RPMI8226 (cell line): ENCODE results near the gene SUFU.

Experiments
- DNase-seq: peaks from one replicate; pipeline ENCODE4 v3.0.0-alpha.2; 2015

Gene SUFU

DNA sequence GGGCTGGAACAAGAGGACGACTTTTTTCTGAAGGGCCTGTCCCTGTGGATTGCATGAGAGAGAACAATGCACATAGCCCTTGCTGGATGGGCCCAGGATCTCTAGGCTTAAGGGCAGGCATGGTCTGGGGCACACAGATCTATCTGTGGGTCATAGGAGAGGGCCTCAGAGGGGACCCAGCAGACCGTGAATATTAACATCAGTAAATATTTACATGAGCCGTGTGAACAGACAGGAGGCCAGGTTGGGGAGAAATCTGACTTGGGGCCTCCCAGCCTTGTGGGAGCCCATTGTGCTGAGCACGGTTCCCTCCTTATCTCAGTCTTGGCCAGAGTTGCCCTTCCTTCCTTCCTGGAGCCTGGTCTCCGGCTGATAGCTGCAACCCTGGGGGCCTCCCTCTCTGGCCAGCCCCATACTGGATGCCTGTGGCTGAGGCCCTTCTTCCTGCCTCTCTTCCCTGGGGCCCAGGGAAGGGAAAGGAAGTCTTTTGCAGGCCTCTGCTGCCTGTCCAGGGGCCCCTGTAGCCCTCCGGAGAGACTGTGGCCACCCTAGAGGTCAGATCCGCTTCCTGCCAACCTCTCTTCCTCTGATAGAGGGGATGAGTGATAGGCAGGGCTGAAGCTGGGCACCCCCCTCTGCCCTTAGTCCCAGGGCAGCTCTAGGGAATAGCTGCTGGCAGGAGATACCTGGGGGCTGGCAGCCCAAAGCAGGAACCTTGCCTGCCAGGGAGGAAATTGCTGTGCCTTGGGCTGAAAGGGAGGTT is 96.0 kb downstream of the SUFU start:
- no peak for DNase-seq

DNA sequence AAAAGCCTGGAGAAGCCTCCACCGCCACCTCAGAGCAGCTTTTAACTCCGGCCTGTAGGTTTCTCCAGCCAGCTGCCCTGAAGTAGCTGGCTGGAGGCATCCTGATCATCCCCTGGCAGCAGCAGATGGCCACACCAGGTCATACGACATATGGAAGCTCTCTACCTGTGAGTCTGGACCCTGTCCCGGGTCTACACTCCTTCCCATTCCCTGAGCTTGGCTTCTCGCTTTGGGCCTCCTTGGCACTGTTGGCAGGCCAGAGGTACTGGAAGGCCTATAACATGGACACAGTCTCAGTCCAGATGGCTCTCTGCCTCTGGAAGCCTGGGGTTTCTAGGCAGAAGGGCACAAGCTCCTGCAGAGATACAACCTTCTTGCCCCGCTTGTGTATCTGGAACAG is 97.0 kb downstream of the SUFU start:
- no peak for DNase-seq

DNA sequence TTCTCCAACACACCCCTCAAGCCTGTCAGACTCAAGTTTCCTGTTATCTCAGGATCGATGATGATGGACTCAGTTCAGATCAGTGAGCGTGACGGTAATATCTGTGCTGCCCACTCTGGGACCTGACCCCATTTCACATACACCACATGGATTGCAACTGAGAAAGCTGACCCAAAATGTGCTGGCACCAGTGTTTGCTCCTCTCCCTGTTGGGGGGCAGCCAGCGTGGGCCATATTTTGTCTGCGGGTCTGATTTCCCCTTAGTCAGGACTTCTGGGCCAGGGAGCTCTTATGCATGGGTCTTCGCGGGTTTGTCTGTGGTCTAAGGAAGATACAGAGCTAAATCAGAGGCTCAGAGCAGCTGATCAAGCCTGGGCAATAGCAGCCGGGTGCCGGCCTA is 97.9 kb downstream of the SUFU start:
- no peak for DNase-seq

DNA sequence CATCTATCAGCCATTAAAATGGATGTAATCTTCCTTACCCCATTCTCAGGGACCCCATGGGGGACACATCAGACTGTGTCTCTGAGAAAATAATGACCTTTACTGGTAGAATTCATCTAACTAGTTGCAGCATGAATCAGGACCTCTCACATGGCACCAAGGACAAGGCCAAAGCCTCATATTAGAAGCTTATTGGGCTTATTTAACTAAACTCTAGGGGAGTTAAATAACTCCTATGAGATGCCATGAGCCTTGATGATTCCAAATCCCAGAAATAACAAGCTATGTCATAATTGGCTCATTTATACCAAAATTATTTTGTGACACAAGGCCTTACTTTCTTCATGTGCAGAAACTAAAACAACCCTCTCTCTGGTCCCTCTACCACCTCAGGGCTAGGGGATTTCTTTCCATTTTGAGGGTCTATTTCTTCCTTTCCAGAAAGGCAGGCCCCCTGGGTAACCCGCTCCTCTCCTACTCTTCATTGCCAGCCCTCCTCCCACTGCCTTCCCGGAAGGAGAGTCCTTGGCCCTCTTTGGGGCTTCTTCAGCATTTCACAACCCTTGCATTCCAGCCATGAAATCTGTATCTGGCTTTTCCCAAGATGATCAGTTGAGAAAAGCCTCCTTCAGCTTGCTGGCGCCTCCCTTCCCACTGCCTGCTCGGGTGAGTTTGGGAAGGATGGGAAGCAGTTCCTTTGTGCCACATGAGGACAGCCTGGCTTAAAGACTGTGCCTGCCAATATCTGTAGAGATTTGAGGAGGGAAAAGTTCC is 98.7 kb downstream of the SUFU start:
- no peak for DNase-seq

DNA sequence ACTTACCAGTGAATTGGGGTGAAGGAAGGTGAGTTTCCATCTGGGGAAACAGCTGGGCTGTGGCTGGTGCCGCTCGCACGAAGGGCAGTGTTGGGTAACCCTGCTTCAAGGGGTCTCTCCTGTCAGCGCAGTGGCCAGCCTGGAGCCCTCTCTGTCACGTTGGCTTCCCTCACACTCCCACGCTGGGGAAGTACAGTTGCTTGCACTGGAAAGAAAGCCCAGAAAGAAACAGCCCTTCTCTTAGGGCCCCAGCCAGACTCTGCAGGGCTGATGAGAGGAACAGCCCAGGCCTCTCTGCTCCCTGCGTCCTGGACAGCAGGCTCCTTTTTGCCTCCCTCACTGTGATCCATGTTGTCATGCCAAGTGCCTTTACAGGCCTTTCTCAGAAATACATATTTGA is 100.2 kb downstream of the SUFU start:
- DNase-seq: no peak

DNA sequence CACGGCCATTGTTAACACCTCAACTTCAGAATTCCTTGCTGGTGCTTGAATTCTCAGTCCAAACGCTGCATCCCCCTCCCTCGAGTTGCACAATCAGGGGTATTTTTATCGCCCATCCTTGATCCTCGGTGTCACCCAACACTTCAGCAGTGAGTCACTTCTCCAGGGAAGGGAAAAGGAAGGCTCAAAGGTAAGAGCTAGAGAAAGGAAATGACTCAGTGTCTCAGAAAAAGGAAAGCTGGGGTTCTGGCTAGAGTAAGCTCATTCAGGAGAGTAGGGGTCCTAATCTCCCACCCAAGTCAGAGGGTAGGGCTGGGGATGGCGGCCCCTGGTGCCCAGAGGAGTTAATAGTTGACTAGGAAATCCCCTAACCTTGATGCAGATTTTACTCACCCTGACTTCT is 100.7 kb downstream of the SUFU start:
- no peak for DNase-seq

DNA sequence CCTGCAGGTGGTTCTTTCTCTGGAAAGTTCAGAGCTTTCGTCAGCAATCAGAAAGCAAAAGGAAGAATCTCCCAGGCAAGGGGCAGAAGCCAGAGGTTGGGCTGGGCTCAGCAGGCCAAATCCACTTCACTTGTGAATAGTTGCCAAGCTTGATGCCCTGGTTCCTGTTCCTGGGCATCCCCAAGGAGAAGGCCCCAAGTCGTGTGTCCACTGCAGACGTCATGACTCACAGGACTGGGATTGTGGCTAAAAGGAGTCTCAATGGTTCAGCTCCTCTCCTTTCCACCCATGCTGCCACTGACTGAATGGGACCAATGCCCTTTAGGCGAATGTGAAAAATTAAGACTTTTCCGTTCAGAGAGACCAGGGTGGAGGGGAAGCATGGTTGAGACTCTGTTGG is 101.9 kb downstream of the SUFU start:
- DNase-seq: no peak

DNA sequence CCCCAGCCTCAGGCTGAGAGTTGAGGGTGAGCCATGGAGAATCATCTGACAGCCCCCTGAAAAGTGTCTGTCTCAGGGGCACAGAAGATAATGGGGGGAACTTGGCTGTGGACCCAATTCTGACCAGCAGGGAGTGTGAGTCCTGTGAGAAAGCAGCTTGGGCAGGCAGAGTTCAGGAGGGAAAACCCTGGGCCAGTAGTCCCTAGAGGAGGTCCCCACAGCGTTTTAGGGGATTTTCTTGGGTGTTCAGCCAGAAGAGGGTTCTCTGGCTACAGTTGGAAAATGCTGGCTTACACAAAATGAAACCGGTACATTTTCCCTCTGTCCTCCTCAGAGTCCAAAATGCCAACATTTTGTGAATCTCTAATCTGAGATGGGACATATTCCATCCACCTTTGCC is 104.7 kb downstream of the SUFU start:
- no peak for DNase-seq

DNA sequence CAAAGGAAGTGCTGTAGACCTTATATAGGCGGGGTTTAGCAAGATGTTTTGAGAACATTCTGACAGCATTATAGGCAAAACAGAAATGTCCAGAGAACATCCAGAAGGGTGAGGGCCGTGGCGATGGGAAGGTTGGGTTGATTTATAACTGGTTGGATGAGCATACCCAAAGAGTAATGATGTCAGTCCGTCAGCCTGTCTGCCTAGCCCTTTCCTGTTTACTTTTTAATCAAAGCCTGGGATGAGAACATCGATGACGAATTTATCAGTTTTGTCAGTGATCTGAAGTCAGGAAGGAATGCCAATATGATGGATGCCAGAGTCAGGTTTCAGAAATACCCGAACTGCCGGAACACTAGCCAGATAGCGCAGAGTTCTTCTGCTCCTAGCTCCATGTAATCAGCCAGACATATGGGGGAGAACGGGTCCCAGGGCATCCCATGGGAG is 106.7 kb downstream of the SUFU start:
- no peak for DNase-seq

DNA sequence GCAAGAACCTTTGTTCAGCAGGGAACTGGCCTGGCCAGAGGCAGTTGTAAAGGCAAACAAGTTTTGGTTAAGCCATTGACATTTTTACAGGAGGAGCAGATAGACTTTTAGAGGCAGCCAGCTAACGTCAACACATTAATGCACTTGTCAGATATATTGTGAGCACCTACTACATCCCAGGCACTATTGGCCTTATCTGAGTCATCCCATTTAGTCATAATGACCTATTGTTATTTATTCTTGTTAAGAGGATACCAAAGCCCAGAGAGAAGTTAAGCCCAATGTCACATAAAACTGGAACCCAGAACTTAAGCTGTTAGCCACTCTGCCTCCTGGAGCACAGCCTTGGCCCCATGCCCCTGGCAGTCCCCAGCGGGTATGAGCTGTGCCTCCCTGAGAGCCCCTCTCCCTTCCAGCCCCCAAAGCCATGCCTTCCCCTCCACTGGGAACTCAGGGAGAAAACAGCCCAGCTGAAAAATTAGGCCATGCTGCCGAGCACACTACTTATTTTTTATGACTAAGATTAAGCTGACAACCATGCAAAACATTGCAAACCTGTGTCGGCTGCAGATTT is 107.8 kb downstream of the SUFU start:
- DNase-seq: no peak

DNA sequence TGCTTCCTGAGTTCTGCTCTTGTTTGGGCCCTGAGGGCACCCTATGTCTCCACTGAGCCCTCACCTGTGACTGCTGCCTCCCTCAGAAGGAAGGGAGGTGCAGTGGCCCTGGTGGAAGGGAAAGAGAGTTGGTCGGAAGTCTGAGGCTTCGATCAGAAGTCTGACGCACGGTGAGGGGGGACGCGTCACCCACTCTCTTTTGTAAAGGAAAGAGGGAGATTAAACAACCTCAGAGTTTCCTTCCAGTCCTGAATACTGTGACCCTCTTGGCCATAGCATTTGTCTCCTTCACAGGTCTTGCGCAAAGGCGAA is 109.1 kb downstream of the SUFU start:
- no peak for DNase-seq

DNA sequence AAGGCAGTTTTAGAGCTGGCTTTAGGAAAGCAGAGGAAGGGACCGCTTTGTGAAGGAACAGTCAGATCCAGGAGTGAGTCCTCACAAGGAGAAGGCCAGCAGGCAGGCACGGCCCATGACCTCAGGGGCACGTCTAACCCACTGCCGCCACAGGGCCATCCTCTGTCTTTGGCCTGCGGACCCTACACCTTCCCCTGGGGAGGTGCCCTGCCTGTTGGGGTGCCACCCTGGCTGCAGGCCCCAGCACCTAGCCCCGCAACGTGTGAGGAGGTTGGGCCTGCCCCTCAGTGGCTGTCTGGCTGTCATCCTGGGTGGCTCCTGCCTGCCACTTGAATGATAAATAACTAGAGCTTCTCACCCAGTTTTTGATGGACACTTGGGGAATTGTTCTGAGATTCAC is 109.5 kb downstream of the SUFU start:
- DNase-seq: no peak

DNA sequence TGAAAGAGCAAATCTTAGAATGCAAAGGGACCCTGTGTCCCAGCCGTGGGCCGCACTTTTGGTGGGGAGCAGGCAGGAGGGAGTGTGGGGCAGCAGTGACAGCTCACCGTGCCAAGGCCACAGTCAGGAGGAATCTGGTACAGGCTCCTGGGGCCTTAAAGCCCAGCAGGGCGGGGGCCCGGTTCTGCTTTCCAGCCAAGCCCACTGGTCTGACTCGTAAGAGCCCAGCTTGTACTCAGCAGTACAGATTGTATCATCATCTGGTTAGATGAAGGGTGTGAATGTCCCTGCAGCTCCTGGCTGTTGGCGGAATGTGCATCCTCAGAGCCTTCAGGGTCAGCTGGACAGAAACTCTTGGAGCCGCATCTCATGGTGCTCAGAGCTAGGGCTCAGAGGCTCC is 110.0 kb downstream of the SUFU start:
- DNase-seq: no peak

DNA sequence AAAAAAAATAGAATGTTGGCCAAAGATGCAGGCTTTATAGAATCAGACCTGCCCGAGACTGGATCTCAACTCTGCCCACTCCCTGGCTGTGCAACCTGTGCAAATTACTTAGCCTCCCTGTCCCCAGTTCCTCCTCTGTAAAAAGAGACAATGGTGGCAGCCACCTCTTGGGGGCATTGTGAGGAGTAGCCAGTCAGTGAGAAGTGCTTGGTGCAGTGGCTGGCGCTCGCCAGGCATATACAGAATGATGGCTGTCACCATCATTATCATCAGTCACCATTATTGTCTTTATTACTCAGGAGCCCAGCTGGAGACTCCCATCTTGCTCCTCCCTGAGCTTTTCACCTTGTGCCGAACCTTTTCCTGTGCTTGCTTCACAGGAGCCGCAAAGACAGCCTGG is 111.1 kb downstream of the SUFU start:
- DNase-seq: no peak

DNA sequence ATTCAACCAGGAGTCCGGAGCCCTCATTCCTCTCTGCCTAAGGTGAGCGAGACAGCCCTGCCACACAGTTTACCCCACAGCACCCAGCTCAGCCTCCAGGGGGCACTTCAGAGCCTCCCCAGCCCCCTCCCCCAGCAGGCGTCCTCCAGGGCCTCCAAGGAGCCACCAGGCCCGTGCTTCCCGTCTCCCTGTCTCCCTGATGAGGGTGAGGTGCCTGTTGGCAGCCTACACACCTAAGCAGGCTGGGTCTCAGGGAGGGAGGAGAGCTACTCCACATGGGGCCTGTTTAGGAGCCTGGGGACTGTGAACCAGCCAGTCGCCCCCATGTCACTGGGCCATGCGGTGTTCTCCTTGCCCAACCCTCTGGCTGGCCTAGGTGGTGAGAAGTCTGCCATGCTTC is 111.6 kb downstream of the SUFU start:
- DNase-seq: peak; percentile 6

DNA sequence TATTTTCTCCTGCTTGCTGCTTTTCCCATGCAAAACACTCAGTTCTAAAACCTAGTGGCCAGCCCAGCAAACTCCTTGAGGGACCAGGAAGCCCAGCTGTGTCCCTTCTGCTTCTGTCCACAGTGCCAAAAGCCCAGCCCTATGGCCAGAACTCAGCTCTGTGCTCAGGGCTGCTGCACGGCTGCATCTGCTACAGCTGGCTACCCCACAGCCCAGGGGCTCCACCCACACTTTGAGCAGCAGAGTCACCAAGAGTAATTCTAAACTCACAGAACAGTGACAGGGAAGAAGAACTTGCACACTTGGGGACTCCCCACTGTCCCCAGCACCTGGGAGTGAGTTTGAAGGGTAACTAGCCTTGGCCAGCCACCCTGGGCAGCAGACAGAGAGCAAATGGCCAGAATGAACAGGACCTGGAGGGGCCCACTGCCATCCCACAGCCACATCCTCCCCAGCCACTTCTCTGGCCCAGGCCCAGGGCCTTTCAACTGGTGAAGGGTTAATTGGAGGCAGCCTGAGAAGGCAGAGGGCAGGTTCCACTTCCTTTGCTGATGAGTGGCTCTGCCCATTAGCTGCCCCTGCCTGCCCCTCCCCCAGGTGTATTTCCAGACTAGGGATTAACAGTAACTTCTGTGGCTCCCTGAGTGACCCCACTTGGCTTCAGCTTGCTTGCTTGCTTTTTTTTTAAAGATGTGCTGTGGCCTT is 112.4 kb downstream of the SUFU start:
- no peak for DNase-seq

DNA sequence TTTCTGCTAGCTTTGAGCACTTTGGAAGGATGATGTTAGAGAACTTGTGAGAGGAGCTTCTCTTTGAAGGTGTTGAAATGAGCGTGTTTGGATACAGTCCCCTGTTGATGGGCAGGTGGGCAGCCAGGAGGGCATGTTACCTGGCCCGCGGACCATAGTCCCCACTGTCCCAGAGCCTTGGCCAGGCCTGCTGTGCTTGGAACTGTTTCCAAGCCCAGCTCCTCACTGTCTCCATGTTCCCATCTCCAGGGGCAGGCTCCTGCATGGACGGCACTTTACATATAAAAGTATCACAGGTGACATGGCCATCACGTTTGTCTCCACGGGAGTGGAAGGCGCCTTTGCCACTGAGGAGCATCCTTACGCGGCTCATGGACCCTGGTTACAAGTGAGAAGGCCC is 113.3 kb downstream of the SUFU start:
- DNase-seq: no peak

DNA sequence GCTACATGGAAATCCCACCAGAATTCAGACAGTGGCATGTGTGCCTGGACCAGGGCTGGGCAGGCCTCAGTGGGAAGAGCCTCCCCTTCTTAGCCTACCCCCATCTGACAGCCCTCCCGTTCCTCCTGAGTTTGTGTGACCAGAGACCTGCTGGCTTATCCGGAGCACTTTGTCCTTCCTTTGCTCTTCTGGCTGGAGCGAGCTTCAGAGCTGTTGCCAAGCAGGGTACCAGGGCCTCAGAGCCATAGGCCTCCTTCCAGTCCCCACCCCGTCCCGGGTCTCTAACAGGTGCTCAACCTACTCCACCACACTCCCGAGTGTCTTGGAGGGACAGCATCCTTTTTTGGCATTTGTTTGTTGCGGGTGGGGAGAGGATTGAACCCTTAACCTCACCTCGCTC is 114.0 kb downstream of the SUFU start:
- no peak for DNase-seq

DNA sequence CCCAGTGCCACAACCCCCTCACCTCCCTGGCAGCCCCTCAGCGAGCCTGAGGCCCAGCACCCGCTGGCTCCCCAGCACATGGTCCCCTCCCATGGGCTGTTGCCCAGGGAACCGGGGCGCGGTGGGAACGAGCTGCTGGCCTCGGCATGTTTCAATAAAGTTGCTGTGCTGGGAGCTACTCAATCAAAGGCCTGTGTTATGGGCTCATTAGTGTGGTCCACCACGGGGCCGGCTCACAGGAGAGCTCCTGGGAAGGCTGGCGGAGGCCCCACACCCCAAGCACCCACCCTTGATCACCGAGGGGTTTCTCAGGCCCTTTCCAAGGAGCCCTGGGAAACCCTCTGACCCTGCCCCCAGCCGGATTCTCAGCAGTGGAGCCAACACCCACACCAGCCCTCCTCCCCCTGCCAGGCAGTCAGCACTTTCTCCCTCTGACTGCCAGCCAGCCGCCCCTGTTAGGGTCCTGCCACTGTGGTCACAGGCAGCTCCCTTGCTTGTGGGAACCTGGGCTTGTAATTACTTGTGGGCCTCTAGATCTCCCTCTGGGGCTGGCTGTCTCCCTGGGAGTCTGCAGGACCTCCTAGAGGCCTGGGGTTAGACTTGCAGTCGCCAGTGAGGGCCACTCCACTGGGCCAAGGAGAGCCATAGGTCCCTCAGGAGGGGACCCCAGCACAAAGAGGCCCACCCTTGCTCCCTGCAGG is 115.7 kb downstream of the SUFU start:
- DNase-seq: no peak

DNA sequence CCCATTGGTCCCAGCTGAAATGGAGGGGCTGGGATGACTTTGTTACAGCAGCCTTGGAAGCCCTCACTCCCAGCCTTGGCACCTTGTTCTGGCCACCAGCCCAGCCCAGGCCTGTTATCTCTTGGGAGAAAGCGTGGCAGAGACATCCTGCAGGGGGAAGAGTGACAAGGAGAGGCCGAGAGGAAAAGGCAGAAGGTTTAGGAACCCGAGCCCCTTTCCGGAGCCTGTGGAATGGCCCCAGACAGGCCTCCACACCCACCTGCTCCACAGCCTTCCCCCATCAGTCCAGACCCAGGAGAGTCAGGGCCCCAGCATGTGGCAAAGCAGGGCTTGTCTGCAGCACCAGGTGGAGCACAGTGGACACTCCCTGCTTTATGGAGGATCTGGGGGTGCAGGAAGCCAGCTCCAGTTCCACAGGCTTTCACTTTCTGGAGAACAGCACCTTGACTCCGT is 116.4 kb downstream of the SUFU start:
- DNase-seq: no peak

DNA sequence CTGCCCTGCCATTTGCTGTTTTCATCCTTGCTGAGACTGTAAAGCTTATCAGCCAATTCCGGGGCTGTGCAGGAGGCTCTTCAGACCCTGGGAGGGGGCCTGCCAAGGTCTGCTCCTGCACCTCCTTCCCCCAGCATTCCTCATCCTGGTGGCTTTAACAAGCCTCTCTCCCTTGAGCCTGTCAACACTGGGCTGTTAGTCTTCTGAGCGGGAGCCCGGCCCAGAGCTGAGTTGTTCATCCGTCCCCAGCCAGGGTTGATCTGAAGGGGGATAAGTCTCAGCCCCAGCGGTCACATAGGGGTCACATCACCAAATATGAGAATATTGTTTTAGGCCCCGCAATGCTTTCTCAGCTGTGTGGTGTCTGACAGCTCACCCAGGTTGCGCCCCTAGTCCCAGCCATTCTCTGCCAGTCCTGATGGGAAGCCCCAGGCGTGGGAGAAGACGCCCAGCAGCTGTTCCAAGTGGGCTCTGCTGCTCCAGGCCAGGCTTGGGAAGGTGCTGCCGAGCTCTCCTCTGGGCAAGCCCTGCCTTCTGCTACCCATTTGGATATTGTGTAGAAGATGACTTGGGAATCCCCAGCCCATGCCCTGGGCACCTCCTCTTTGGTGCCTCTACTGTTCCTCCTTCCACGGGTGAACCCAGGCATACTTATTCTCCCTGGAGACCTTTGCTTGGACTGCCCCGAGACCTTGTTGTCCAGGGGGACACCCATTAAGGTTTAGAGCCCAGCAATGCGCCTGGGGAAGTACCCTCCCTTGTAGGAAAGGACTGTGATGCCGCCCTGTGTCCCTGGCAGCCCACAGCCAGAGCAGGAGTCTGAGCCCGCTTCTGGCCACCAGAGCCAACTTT is 117.0 kb downstream of the SUFU start:
- DNase-seq: no peak
